Endodermal cell (in vitro differentiated cells): ENCODE measurements around the gene KIAA1614. TPM values are rescaled to one million over a fixed set of nuclear protein-coding genes. Genes with fewer than 3 reads are reported as not detected.

Experiments used
- DNase-seq: peaks from one replicate; pipeline ENCODE4 v3.0.0-alpha.2; 2017
- H3K27ac ChIP-seq: 2 replicates; pipeline ENCODE4 v1.5.1; 2013; ENCODE audit warnings: mild to moderate bottlenecking, low read depth, low read length, moderate library complexity
- H3K27me3 ChIP-seq: 2 replicates; pipeline ENCODE4 v1.6.1; 2013; ENCODE audit warnings: mild to moderate bottlenecking, low read length, moderate library complexity; ENCODE audit not compliant: insufficient read depth, control insufficient read depth, poor library complexity, severe bottlenecking
- H3K36me3 ChIP-seq: 2 replicates; pipeline ENCODE4 v1.7.0; 2013; ENCODE audit warnings: mild to moderate bottlenecking, low read length, moderate library complexity; ENCODE audit not compliant: control insufficient read depth, insufficient read depth
- H3K4me1 ChIP-seq: one replicate; pipeline ENCODE4 v1.7.0; 2013; ENCODE audit warnings: low read length; ENCODE audit not compliant: control insufficient read depth, insufficient read depth
- H3K4me3 ChIP-seq: 2 replicates; pipeline ENCODE4 v1.5.1; 2013; ENCODE audit warnings: mild to moderate bottlenecking, low read length, moderate library complexity
- H3K9ac ChIP-seq: 2 replicates; pipeline ENCODE4 v1.6.1; 2013; ENCODE audit warnings: mild to moderate bottlenecking, low read length, moderate library complexity; ENCODE audit not compliant: poor library complexity, severe bottlenecking; ENCODE audit errors: extremely low read depth
- H3K9me3 ChIP-seq: 2 replicates; pipeline ENCODE4 v1.6.1; 2013; ENCODE audit warnings: mild to moderate bottlenecking, low read length, moderate library complexity; ENCODE audit not compliant: control insufficient read depth
- H3K27ac Mint-ChIP-seq: 2 replicates; pipeline ENCODE4 v1.8.0; 2020; ENCODE audit warnings: mixed read lengths
- H3K27me3 Mint-ChIP-seq: 2 replicates; pipeline ENCODE4 v1.8.0; 2021; ENCODE audit warnings: mild to moderate bottlenecking, mixed read lengths; ENCODE audit not compliant: insufficient read depth
- H3K36me3 Mint-ChIP-seq: 2 replicates; pipeline ENCODE4 v1.8.0; 2020; ENCODE audit warnings: low read depth, mixed read lengths
- H3K4me1 Mint-ChIP-seq: 2 replicates; pipeline ENCODE4 v1.8.0; 2020; ENCODE audit warnings: mixed read lengths
- H3K4me3 Mint-ChIP-seq: 2 replicates; pipeline ENCODE4 v1.8.0; 2020; ENCODE audit warnings: mild to moderate bottlenecking, moderate library complexity, mixed read lengths
- H3K9me3 Mint-ChIP-seq: 2 replicates; pipeline ENCODE4 v1.8.0; 2020; ENCODE audit warnings: mild to moderate bottlenecking, mixed read lengths
- CTCF ChIP-seq: fragments of 200-600 bp; sonication (generic); conservative IDR thresholded peaks from 2 replicates; pipeline ENCODE4 v1.5.0; 2021; ENCODE audit warnings: antibody characterized with exemption, mild to moderate bottlenecking
- WGBS, 2 experiments: methylation state at CpG; one replicate each; pipeline versions ENCODE4 v1.1.5 to v1.1.7; 2013; ENCODE audit warnings: missing lambda C conversion rate in 2 of 2, mixed read lengths in 1 of 2; ENCODE audit not compliant: insufficient coverage in 1 of 2, insufficient read length in 1 of 2; 5-methylcytosine and 5-hydroxymethylcytosine counted together
- total RNA-seq, 2 donors: library from RNA; stranded (reverse); fragmentation: NEBNext Ultra II Directional in 1 of 2; extraction: Animal tissue kit (Norgen Biotek cat#: 25700) in 1 of 2; gene quantifications; 2 replicates in 1 of 2; 3 replicates in 1 of 2; pipeline ENCODE4 v1.2.1, GENCODE V29; 2021

Gene KIAA1614
- total RNA-seq, 2 donors from 2014 or later, result 3.3 to 5.8 TPM

- TF ChIP-seq CTCF, result no peak
- no peak overlapping the region for H3K4me3 ChIP-seq
- no peaks in the 10 kb centered on the region for H3K9me3 ChIP-seq
- H3K36me3 ChIP-seq, result no peaks in the 10 kb centered on the region
- no peak overlapping the region for H3K9ac ChIP-seq
- no peaks in the 10 kb centered on the region for H3K27me3 ChIP-seq
- H3K27ac ChIP-seq, result no peak overlapping the region
- no peak overlapping the region for H3K27ac Mint-ChIP-seq
- peaks cover 36% of the 10 kb centered on the region for H3K4me1 Mint-ChIP-seq
- no peak for DNase-seq
- H3K36me3 Mint-ChIP-seq, result no peaks in the 10 kb centered on the region
- H3K9me3 Mint-ChIP-seq, result no peaks in the 10 kb centered on the region
- H3K4me1 ChIP-seq, result peaks cover 16% of the 10 kb centered on the region
- WGBS, 2 experiments, result 95 to 98% methylated on average over 6 to 7 of the region's 7 CpGs
- H3K27me3 Mint-ChIP-seq, result no peaks in the 10 kb centered on the region
- no peak overlapping the region for H3K4me3 Mint-ChIP-seq
Measured at GRCh38 chr1:180920193-180920592, 7.5 kb downstream of the KIAA1614 start.

GRCh38 chr1:180920702-180921101, 8.0 kb downstream of the KIAA1614 start:
- Mint-ChIP-seq H3K27ac (no peak overlapping the region), H3K9me3 (no peaks in the 10 kb centered on the region), H3K4me1 (peaks cover 41% of the 10 kb centered on the region), H3K27me3 (no peaks in the 10 kb centered on the region), H3K4me3 (no peak overlapping the region), H3K36me3 (no peaks in the 10 kb centered on the region)
- no peaks in the 10 kb centered on the region for H3K36me3 ChIP-seq
- peaks cover 20% of the 10 kb centered on the region for H3K4me1 ChIP-seq
- H3K27me3 ChIP-seq, result no peaks in the 10 kb centered on the region
- no peak overlapping the region for H3K27ac ChIP-seq
- H3K9ac ChIP-seq, result no peak overlapping the region
- WGBS, 2 experiments, result 91 to 93% methylated on average over 3 to 8 of the region's 8 CpGs
- H3K9me3 ChIP-seq, result no peaks in the 10 kb centered on the region
- no peak for DNase-seq
- peak; percentile 79 for TF ChIP-seq CTCF
- no peak overlapping the region for H3K4me3 ChIP-seq

- Histone ChIP-seq H3K36me3 (no peaks in the 10 kb centered on the region), H3K4me1 (peaks cover 27% of the 10 kb centered on the region), H3K9ac (no peak overlapping the region), H3K27me3 (no peaks in the 10 kb centered on the region), H3K9me3 (no peaks in the 10 kb centered on the region), H3K4me3 (no peak overlapping the region), H3K27ac (no peak overlapping the region)
- Mint-ChIP-seq H3K36me3 (no peaks in the 10 kb centered on the region), H3K27me3 (no peaks in the 10 kb centered on the region), H3K27ac (no peak overlapping the region), H3K9me3 (no peaks in the 10 kb centered on the region), H3K4me3 (no peak overlapping the region), H3K4me1 (peaks cover 48% of the 10 kb centered on the region)
- no peak for TF ChIP-seq CTCF
- WGBS, 2 experiments, result 96% methylated on average over 6 of the region's 6 CpGs; no CpG with 5 or more reads in 1 of the 2 experiments
- no peak for DNase-seq
Measured at GRCh38 chr1:180921386-180921785, 8.7 kb downstream of the KIAA1614 start.
